Urothelium cell line (cell line): ENCODE data around the gene CAMTA1.

Experiments used
- DNase-seq: peaks from one replicate; pipeline ENCODE4 v3.0.0; 2011; ENCODE audit warnings: low spot score, mixed read lengths
- FAIRE-seq: peaks from 2 replicates; lab custom pipeline; 2011; peaks lifted over from hg19 to GRCh38; lab: Jason Lieb, UNC

The CAMTA1 gene

GRCh38 chr1:7583291-7584096, 798.2 kb downstream of the CAMTA1 start:
- no peak for DNase-seq
- no peak for FAIRE-seq

- no peak for FAIRE-seq
Measured at GRCh38 chr1:7584157-7584556, 798.9 kb downstream of the CAMTA1 start.

GRCh38 chr1:7584643-7585042, 799.4 kb downstream of the CAMTA1 start:
- FAIRE-seq (no peak), DNase-seq (no peak)

More at GRCh38 chr1:7584157-7584556, 798.9 kb downstream of the CAMTA1 start:
- DNase-seq, result no peak

GRCh38 chr1:7585216-7585907, 800.1 kb downstream of the CAMTA1 start:
- FAIRE-seq, result no peak
- DNase-seq, result no peak

GRCh38 chr1:7586031-7586941, 801.0 kb downstream of the CAMTA1 start:
- FAIRE-seq (no peak), DNase-seq (no peak)

GRCh38 chr1:7587108-7587772, 802.0 kb downstream of the CAMTA1 start:
- no peak for FAIRE-seq
- no peak for DNase-seq

- DNase-seq, result no peak
- FAIRE-seq, result no peak
Measured at GRCh38 chr1:7587773-7588456, 802.7 kb downstream of the CAMTA1 start.

- DNase-seq (no peak), FAIRE-seq (no peak)
Measured at GRCh38 chr1:7588457-7588827, 803.2 kb downstream of the CAMTA1 start.

GRCh38 chr1:7589080-7589735, 804.0 kb downstream of the CAMTA1 start:
- DNase-seq (no peak), FAIRE-seq (no peak)

- DNase-seq (no peak), FAIRE-seq (no peak)
Measured at GRCh38 chr1:7589774-7590425, 804.6 kb downstream of the CAMTA1 start.

- no peak for FAIRE-seq
- no peak for DNase-seq
Measured at GRCh38 chr1:7590426-7590790, 805.2 kb downstream of the CAMTA1 start.

- DNase-seq (no peak), FAIRE-seq (no peak)
Measured at GRCh38 chr1:7591565-7591964, 806.3 kb downstream of the CAMTA1 start.

- FAIRE-seq, result no peak
- DNase-seq, result no peak
Measured at GRCh38 chr1:7592120-7592798, 807.0 kb downstream of the CAMTA1 start.

- FAIRE-seq, result no peak
- no peak for DNase-seq
Measured at GRCh38 chr1:7594002-7594713, 808.9 kb downstream of the CAMTA1 start.

- DNase-seq (no peak), FAIRE-seq (no peak)
Measured at GRCh38 chr1:7594714-7595295, 809.6 kb downstream of the CAMTA1 start.

- FAIRE-seq (no peak), DNase-seq (peak; percentile 14)
Measured at GRCh38 chr1:7595336-7595735, 810.1 kb downstream of the CAMTA1 start.

- FAIRE-seq (no peak), DNase-seq (no peak)
Measured at GRCh38 chr1:7596126-7596965, 811.1 kb downstream of the CAMTA1 start.
